ENCODE measurements around the gene LAMTOR5.
A peak's percentile ranks its signal among the peaks of the same experiment; 100 is the strongest.
"Not testable (repeated sequence)": the region's sequence is repeated elsewhere in the genome, so short reads cannot be mapped to it uniquely, and the experiment has no call there.

The LAMTOR5 gene

DNA sequence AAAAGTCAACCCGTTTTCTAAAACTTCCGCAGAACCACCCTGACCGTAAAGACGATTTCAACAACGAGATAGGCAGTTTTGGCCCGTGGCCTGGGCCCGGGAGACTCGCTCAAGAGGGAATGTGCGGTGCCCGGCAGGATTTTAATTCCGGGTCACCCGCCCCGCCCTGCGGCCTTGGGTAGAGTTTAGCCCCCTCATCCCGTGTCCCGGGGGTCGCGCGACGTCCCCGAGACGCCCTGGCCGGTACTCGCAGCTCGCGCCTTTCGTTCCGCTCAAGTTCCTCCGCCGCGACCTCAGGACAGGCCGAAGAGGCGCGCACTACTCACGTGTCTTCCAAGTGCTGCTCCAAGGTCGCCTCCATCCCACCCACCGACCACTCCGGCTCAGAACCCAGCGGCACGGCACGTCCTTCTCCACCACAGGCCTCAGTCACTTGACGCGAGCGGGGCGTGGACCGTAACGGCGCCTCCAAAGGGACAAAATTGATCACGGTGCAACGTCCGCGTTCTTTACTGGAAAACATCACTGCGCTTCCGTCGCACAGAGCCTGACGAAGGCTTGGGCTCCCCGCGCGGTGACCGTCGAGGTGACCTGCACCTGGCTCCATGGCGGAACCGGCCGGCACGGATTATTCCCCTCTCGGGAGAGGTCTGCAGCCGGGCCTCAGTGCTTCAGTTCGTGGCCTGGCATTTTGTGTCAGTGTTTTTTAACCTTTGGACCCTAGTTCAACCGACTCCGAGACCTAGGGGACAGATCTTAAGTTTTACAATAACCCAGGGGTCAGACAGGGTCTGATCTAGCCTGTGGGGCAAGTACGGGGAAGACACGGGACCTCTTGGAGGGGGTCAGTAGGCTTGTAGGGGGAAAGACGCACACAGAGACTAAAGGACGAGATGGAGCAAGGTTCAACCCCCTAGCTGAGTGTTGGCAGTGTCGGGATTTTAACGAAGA lies at the start of gene LAMTOR5:
Gene LAMTOR5, minus strand, starts transcription at position 435 of the 951 bp plus-strand sequence. Its CDS starts 74 bp downstream, at position 361.
- DNase-seq (ENCODE audit: low spot score) = peak; percentile 67

GRCh38 chr1:110457206-110457605 lies 49.7 kb upstream of the LAMTOR5 start:
- DNase-seq (ENCODE audit: low spot score) = no peak

DNA sequence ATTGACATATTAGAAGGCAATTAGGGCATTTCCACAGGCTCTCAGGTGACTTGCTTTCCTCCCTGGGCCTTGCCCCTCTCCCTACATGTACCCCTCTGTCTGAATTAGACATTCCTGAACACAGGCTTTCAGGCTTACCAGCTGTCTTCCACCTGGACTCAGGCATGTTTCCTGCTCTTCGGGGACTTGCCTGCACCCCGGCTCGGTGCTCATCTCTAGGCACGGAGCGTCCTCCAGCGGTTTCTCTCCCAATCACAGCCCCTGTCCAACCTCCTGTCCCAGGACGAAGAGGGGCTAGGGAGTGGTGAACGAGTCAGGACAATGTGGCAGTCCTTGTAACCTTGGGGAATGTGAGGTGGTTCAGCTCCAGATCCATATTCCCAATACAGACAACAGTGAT lies 47.7 kb upstream of the LAMTOR5 start:
- DNase-seq (ENCODE audit: low spot score) = no peak

GRCh38 chr1:110454328-110454727 lies 46.8 kb upstream of the LAMTOR5 start:
- DNase-seq (ENCODE audit: low spot score) = no peak

GRCh38 chr1:110453829-110454228 lies 46.3 kb upstream of the LAMTOR5 start:
- DNase-seq (ENCODE audit: low spot score) = no peak

- no peak for DNase-seq (ENCODE audit: low spot score)
These were observed 44.8 kb upstream of the LAMTOR5 start for GRCh38 chr1:110452330-110452729.

DNA sequence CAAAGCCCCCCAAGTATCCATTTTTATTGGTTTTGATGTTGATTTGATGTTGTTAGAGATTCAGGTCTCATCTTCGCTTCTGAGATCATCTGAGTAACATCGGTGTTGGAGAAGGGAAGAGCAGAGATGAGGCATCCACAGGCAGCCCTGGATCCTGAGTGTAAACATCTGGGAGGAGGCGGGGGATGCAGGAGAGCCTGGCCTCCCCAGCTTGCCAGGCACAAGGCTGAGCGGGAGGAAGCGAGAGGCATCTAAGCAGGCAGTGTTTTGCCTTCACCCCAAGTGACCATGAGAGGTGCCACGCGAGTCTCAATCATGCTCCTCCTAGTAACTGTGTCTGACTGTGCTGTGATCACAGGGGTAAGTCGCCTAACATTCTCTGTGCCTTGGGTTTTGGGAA lies 43.4 kb upstream of the LAMTOR5 start, which contains the start of gene PROK1:
Gene PROK1, plus strand, starts transcription at position 221 of the 400 bp plus-strand sequence. Its CDS starts 68 bp downstream, at position 289.
- no peak for DNase-seq (ENCODE audit: low spot score)

DNA sequence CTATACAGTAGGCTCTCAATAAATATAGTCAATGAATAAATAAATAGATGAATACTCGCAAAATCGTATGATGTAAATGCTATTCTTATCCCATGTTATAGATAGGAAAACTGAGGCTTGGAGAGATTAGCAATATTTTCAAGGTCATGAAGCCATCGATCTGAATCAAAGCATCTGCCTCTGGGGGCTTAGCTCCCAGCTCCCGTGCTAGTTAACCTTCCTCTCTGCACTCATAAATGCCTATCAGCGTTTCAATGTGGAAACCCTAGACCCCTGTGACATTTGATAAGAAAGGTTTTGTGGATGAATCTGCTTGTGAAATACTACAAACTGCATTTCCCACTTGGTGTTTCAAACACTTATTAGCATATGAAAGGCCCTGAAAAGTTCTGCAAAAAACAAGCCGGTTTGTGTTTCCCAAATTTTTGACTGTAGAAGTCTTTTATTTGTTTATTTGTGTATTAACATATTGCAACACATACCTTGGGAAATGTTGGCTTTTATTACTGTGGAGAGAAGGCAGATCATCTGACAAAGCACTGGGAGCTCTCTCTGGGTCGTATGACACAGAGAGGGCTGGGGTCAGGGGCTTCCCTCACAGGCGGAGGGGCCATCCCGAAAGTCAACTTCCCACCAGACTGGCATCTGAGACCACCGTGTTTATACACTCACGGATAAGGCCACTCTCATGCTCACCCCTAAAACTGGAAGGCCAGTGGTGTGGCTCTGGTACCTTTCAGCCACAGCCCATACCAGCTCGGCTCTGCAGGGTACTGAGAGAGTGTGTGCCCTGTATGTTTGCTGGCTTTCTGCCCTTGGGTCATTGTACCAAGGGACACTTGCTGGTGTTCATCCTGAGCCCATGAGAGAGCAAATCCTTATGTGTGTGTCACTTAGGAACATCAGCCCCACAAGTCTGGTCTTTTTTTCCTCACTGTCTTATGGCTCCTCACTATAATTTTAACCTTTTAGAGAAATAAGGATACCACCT lies 42.5 kb upstream of the LAMTOR5 start:
- DNase-seq (ENCODE audit: low spot score) = no peak

DNA sequence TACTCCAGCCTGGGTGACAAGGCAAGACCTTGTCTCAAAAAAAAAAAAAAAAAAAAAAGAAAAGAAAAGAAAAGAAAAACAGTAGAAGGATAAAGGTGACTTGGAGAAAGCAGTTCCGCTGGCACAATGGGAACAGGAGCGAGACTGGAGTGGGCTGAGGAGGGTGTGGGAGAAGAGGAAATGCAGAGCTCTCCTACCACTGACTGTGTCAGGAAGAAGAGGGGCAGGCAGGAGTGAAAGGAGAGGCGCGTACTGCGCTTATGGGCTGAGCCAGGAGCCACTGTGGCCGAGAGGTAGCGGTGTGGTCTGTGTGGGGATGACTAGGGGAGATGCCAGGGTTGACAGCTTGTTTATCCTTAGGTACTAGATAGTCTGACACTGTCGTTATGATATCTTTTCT lies 37.1 kb upstream of the LAMTOR5 start:
- no peak for DNase-seq (ENCODE audit: low spot score)

DNA sequence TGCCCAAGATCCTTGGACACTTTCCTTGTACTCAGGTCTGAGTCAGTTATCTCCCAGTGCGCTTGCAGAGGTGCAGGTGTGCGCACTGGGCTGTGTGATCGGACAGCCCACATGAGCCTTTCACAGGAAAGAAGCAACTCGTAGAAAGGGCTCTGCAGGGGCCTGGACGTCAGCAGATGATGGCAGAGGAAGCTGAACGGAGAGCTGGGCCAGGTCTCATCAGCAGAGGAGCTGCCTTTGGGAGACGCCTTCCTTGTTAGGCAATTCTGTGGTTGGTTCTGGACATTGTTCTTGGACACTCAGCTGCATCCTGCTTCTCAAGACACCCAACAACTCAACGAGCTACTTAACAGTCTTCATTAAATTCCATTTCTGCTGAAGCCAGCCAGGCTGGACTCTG lies 36.0 kb upstream of the LAMTOR5 start:
- no peak for DNase-seq (ENCODE audit: low spot score)

- no peak for DNase-seq (ENCODE audit: low spot score)
These were observed 34.4 kb upstream of the LAMTOR5 start for GRCh38 chr1:110441888-110442287.

GRCh38 chr1:110440877-110441276 lies 33.4 kb upstream of the LAMTOR5 start:
- no peak for DNase-seq (ENCODE audit: low spot score)

DNA sequence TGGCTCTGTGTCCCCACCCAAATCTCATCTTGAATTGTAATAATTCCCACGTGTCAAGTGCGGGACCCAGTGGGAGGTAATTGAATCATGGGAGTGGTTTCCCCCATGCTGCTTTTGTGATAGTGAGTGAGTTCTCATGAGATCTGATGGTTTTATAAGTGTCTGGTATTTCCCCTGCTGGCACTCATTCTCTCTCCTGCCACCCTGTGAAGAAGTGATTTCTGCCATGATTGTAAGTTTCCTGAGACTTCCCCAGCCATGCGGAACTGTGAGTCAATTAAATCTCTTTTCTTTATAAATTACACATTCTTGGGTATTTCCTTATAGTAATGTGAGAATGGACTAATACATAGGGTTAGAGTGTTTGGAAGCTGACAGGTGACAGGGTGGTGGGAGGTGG lies 32.4 kb upstream of the LAMTOR5 start:
- DNase-seq (ENCODE audit: low spot score) = not testable (repeated sequence)

DNA sequence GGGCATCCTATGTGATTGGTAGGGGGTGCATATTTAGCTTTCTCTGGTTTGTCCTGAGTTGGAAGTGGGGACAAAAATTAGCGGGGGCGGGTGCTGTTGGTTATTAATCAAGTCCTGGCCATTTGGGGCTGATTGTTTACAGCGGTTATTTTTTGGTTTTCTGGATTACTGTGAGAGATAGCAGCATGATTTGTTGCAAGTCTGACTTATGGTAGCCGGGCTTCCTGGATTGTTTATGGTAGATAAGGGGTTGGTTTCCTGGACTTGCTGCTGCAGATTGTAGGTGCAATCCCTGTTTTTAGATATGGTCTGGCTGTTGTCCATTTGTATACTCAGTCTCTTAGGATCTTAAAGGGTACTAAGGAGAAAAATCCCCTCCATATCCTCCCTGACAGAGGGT lies 31.4 kb upstream of the LAMTOR5 start:
- DNase-seq (ENCODE audit: low spot score) = no peak

DNA sequence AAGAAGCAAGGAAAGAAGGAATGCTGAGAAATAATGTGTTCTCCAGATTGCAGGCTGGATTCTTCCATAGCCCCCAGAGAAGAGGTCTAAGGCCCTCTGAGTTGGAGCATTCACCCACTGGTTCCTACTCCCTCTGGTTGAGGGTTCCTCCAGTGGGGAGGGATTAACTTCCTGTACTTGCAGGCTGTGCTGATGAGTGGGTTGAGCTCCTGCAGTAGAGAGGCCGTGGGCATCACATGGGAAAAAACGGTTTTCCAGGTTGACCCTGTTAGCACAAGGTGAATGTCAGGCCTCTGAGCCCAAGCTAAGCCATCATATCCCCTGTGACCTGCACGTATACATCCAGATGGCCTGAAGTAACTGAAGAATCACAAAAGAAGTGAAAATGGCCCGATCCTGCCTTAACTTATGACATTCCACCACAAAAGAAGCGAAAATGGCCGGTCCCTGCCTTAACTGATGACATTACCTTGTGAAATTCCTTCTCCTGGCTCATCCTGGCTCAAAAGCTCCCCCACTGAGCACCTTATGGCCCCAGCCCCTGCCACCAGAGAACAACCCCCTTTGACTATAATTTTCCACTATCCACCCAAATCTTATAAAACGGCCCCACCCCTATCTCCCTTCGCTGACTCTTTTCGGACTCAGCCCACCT lies 30.3 kb upstream of the LAMTOR5 start:
- DNase-seq (ENCODE audit: low spot score) = not testable (repeated sequence)

DNA sequence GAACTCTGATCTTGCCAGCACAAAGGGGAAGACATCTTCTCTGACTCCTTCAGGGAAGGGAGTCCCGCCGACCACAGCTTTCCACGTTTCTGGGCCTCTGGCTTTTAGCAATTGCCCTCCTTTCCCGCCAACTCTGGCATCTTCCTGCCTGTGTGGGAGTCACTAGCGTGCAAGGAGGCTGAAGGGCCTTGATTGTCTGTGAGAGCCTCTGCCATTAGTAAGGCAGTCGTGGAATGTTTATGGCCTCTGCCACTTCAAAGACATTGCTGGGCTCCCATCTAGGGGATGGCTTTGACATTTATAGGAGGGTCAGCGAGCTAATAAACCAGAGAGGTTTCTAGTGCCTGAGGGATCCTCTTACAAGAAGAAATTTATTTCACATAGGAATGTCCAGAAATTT lies 29.1 kb upstream of the LAMTOR5 start:
- DNase-seq (ENCODE audit: low spot score) = peak; percentile 94

GRCh38 chr1:110434946-110435345 lies 27.5 kb upstream of the LAMTOR5 start:
- DNase-seq (ENCODE audit: low spot score) = no peak

DNA sequence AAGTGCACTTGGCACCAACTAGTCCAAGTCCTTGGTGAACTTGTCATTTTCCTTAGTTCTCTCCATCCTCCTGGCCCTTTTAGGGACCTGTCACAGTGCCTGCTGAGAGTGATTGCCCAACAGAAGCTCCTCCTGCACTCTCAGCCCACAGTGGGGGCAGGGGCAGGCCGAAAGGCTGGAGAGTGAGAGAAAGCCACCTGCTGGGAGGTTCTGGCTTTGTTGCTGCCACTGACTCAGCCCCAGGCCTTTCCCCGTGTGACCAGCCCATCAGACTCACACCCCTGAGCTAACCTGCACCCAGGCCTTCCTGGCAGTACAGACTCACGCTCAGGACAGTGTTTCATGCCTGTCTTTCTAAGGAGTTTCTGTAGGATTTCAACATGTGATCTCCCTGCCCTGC lies 26.3 kb upstream of the LAMTOR5 start:
- DNase-seq (ENCODE audit: low spot score) = peak; percentile 18

- DNase-seq (ENCODE audit: low spot score) = no peak
These were observed 25.7 kb upstream of the LAMTOR5 start for GRCh38 chr1:110433213-110433612.

DNA sequence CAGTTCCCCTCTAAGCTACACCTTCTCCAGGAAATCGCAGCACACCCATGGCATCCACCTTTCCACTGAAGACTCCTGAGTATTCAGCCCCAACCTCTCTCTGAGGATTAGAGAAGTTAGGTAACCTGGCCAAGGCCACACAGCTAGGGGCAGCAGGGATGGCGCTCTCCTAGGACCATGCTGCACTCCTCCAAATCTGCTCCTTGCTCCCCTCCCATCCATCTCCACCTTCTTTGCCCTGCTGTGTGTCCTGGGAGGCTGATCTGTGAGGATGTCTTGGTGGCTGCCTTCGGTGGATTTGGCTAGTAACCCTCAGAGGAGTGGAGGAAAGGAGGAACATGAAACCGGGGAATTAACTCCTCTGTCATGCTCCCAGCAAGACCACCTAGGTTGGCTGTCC lies 23.4 kb upstream of the LAMTOR5 start:
- DNase-seq (ENCODE audit: low spot score) = no peak

DNA sequence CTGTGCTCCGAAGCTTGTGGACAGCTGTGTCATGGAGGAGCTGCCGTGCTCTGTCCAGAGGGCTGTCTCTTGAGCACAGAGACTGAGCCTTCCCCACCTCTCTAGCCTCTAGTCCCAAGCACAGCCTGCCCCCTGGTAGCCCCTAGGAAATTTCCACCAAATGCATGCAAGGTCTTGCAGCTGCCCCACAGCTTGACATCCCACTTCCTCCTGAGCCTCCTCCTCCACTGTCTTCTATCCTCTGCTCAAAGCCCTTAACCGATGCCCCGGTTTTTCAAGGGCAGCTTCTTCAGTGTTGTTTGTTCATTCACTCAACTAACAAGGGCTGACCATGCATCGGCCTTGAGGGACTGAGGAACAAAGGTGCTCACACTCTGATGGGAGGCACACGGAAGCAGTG lies 22.9 kb upstream of the LAMTOR5 start:
- no peak for DNase-seq (ENCODE audit: low spot score)

DNA sequence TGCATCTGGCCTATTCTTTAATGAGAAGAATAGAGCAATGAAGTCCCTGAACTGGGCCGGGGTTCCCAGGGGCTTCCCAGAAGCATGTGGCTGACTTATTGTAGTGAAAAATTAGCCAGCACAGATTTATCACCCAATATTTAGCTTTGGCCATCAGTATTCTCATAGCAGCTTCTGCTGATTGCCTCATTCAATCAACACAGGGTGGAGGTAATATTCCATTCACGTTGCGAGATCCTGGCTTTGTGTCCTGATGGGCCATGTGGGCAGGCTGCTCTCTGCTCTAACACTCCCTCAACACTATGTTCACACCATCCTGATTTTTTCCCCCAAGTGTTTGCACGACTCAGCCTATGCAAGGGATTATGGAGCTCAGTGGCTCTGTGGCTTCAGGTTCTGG lies 21.5 kb upstream of the LAMTOR5 start:
- DNase-seq (ENCODE audit: low spot score) = no peak
